Breast epithelium (tissue), 3 donors: ENCODE measurements around the gene SERAC1.

Source experiments
- CTCF ChIP-seq, 3 donors: fragments of 450-650 bp; IDR thresholded peaks; one replicate each; pipeline ENCODE4 v1.5.1; 2016 to 2017; ENCODE audit warnings: antibody characterized with exemption in 3 of 3, mild to moderate bottlenecking in 3 of 3, moderate library complexity in 3 of 3
- POLR2A ChIP-seq: fragments of 450-650 bp; IDR thresholded peaks from one replicate; pipeline ENCODE4 v1.6.1; 2016; ENCODE audit warnings: antibody characterized with exemption, mild to moderate bottlenecking, moderate library complexity
- POLR2AphosphoS5 ChIP-seq, 3 donors: sonication (generic); formaldehyde crosslinking; IDR thresholded peaks; one replicate each; pipeline ENCODE4 v1.6.1; 2017; ENCODE audit warnings: antibody characterized with exemption in 3 of 3

DNA sequence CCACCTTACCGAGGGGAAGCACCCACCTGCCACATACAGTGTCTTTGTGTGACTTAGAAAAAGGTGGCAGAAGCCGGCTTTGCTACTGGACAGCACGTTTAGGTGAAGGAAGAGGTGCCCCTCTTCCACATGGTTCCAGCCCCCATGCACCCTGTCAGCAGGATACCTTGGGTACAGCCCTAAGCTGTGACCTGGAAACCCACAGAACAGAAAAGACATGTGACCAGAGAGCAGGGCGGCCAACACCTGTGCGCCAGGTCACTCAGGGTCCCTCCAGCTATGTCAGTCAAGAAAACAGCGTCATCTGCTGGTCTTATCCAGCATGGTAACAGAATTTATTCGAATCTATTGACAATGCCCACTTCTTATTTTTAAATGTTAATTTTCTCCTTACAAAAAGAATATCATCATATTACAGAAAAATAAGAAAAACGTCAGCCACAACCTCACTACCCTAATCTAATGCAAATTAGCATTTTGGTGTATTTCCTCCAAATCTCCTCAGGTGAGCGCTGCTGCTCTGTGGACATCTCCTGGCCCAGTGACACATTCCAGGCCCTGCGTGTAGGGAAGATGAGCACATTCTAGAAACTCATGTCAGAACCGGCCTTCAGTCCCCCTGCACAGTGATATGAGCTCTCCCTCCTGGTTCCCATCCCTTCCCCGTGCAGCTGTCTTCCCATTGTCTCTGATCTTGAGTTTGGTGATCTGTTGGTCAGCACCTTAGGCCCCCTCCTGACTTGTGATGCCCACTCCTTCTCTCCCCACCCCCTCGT, 37.3 kb upstream of the SERAC1 start:
- TF ChIP-seq POLR2A (no peak), CTCF (IDR thresholded peaks at IDR 0.05) (no peak), POLR2AphosphoS5 (IDR thresholded peaks at IDR 0.05) (no peak)
